ENCODE data around the gene ERFE.

The ERFE gene

GRCh38 chr2:238155761-238156694 lies 2.7 kb upstream of the ERFE start:
- ATAC-seq, result no peak

GRCh38 chr2:238157506-238158017 lies 1.2 kb upstream of the ERFE start:
- ATAC-seq, result no peak

GRCh38 chr2:238158018-238158508 lies 707 bp upstream of the ERFE start:
- ATAC-seq, result no peak

- peak; percentile 44 to 48 for ATAC-seq
Observed at GRCh38 chr2:238159071-238159539, 335 bp downstream of the ERFE start.

- no peak for ATAC-seq
Observed at GRCh38 chr2:238159661-238160205, 963 bp downstream of the ERFE start.

GRCh38 chr2:238160206-238161129 lies 1.7 kb downstream of the ERFE start:
- ATAC-seq, result no peak

GRCh38 chr2:238161291-238162051 lies 2.7 kb downstream of the ERFE start:
- no peak for ATAC-seq

GRCh38 chr2:238162251-238162845 lies 3.6 kb downstream of the ERFE start:
- ATAC-seq, result no peak

- no peak for ATAC-seq
Observed at GRCh38 chr2:238162846-238163441, 4.2 kb downstream of the ERFE start.

GRCh38 chr2:238163481-238164198 lies 4.9 kb downstream of the ERFE start:
- no peak for ATAC-seq

GRCh38 chr2:238164906-238165287 lies 6.1 kb downstream of the ERFE start:
- no peak for ATAC-seq

GRCh38 chr2:238165288-238165921 lies 6.6 kb downstream of the ERFE start:
- ATAC-seq, result no peak

GRCh38 chr2:238166391-238167343 lies 7.9 kb downstream of the ERFE start:
- no peak for ATAC-seq

- ATAC-seq, result no peak
Observed at GRCh38 chr2:238167344-238167715, 8.6 kb downstream of the ERFE start.

GRCh38 chr2:238167761-238168160 lies 9.0 kb downstream of the ERFE start:
- ATAC-seq, result no peak

GRCh38 chr2:238168196-238169047 lies 9.7 kb downstream of the ERFE start:
- ATAC-seq, result no peak

GRCh38 chr2:238169048-238169707 lies 10.4 kb downstream of the ERFE start:
- ATAC-seq, result no peak

Data from activated CD4-positive, CD25-positive, alpha-beta regulatory T cell treated with anti-CD3 and anti-CD28 coated beads, Interleukin-2, amount 50 U/mL, for 24 hours (primary cell).